WERI-Rb-1 (cell line): Measurements from ENCODE around the gene RBCK1.
A peak's percentile ranks its signal among the peaks of the same experiment; 100 is the strongest.
"Not testable (repeated sequence)": the region's sequence is repeated elsewhere in the genome, so short reads cannot be mapped to it uniquely, and the experiment has no call there.

ENCODE experiments used
- DNase-seq: peaks from one replicate; pipeline ENCODE4 v3.0.0-alpha.2; 2020
- H3K27ac ChIP-seq: fragments of 250-450 bp; sonication (Bioruptor Pico); 2 replicates; pipeline ENCODE4 v1.5.1; 2020; ENCODE audit warnings: mild to moderate bottlenecking, moderate library complexity
- H3K27me3 ChIP-seq: fragments of 250-450 bp; sonication (Bioruptor Pico); 2 replicates; pipeline ENCODE4 v1.5.1; 2021; ENCODE audit warnings: mild to moderate bottlenecking, low read depth, moderate library complexity; ENCODE audit not compliant: insufficient read depth, severe bottlenecking
- H3K36me3 ChIP-seq: fragments of 250-450 bp; sonication (Bioruptor Pico); 2 replicates; pipeline ENCODE4 v1.5.1; 2020; ENCODE audit warnings: mild to moderate bottlenecking, moderate library complexity
- H3K4me3 ChIP-seq: 2 replicates; pipeline ENCODE4 v1.5.1; 2011; ENCODE audit warnings: low read depth, mild to moderate bottlenecking, control low read depth, low read length
- H3K9me3 ChIP-seq: fragments of 250-450 bp; sonication (Bioruptor Pico); 2 replicates; pipeline ENCODE4 v1.5.1; 2021; ENCODE audit warnings: mild to moderate bottlenecking, moderate library complexity; ENCODE audit not compliant: severe bottlenecking
- CTCF ChIP-seq: IDR thresholded peaks from 2 replicates; pipeline ENCODE4 v1.5.1; 2011; ENCODE audit warnings: low read depth, mild to moderate bottlenecking, control low read depth, inconsistent platforms, low read length

RBCK1 gene

GRCh38 chr20:381581-382290 lies 26.4 kb upstream of the RBCK1 start:
- Histone ChIP-seq H3K4me3 (peak overlapping the region; percentile 70), H3K27me3 (no peaks in the 10 kb centered on the region), H3K36me3 (no peaks in the 10 kb centered on the region), H3K9me3 (no peaks in the 10 kb centered on the region), H3K27ac (no peak overlapping the region)
- TF ChIP-seq CTCF = no peak
- DNase-seq = peak; percentile 78

DNA sequence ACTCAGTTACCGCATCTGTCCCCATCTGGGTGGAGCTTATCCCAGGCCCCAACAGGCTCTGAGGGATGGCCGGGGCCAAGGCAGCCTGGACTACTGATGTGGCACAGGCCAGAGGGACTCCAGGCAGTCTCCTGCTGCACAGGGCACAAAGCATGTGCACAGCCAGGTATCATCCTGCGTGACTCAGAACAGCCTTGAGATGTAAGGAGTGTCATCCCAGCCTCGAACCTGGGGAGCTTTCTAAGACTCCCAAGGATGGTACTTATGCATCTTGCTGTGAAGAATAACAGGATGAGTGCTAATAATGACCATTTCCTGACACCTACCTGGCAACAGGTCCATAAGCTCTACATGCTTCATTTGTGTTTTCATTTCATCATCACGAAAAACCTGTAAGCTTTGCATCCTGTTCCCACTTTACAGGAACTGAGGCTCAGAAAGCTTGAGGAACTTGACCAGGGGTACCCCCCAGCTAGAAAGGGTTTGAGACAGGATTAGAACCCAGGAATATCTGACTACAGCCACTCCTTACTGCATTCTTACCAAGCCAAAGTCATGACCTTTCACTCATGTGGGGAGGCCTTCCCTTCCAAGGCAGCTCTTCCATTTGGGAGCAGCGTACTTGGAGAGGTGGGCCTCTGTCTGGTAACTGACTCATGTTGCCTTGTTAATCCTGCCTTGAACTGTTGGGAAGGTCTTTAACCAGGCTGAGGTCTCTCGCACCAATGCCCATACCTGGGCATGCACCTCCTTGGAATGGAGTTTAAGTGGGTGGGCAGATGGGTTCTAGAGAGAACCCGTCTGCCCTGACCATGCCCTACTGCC lies 25.6 kb upstream of the RBCK1 start:
- peak overlapping the region; percentile 70 for H3K4me3 ChIP-seq
- no peak overlapping the region for H3K27ac ChIP-seq
- DNase-seq = no peak

GRCh38 chr20:383889-384288 lies 24.2 kb upstream of the RBCK1 start:
- H3K9me3 ChIP-seq = no peaks in the 10 kb centered on the region
- DNase-seq = no peak
- H3K27ac ChIP-seq = no peak overlapping the region
- peaks cover 9% of the 10 kb centered on the region for H3K36me3 ChIP-seq
- no peaks in the 10 kb centered on the region for H3K27me3 ChIP-seq
- no peak overlapping the region for H3K4me3 ChIP-seq
- TF ChIP-seq CTCF = no peak

More for the DNA sequence above, 25.6 kb upstream of the RBCK1 start:
- Histone ChIP-seq H3K9me3 (no peaks in the 10 kb centered on the region), H3K27me3 (no peaks in the 10 kb centered on the region), H3K36me3 (no peaks in the 10 kb centered on the region)
- no peak for TF ChIP-seq CTCF

DNA sequence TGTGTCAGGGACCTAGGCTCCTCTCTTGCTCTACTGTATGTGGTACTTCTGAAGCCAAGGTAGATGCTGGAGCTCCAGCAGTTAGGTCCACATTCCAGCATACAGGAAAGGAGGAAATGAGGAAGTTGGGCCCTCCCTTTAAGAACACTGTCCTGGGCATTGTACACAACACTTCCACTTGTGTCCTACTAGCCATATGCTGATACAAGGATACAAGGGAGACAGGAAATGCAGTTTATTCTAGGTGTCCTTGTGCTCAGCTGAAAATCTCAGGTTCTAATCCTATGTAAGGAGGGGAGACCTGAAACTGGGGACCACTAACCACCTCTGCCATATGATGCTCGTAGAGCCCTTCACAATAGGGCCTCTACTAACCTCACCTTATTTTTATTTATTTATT lies 23.4 kb upstream of the RBCK1 start:
- Histone ChIP-seq H3K9me3 (no peaks in the 10 kb centered on the region), H3K27me3 (no peaks in the 10 kb centered on the region), H3K36me3 (peaks cover 14% of the 10 kb centered on the region), H3K4me3 (no peak overlapping the region), H3K27ac (no peak overlapping the region)
- DNase-seq = no peak
- no peak for TF ChIP-seq CTCF

GRCh38 chr20:385448-385847 lies 22.7 kb upstream of the RBCK1 start:
- Histone ChIP-seq H3K27ac (no peak overlapping the region), H3K27me3 (no peaks in the 10 kb centered on the region), H3K4me3 (no peak overlapping the region), H3K36me3 (peaks cover 19% of the 10 kb centered on the region), H3K9me3 (no peaks in the 10 kb centered on the region)
- DNase-seq = no peak
- no peak for TF ChIP-seq CTCF

- H3K36me3 ChIP-seq = peaks cover 23% of the 10 kb centered on the region
- H3K27me3 ChIP-seq, H3K4me3 ChIP-seq, H3K27ac ChIP-seq, DNase-seq, H3K9me3 ChIP-seq: not testable (repeated sequence)
Measured at GRCh38 chr20:386634-387033, 21.5 kb upstream of the RBCK1 start.
